SKM-1 (cell line): ENCODE measurements around the gene OCEL1.
"Not testable (repeated sequence)": the region's sequence is repeated elsewhere in the genome, so short reads cannot be mapped to it uniquely, and the experiment has no call there.

Experiments
- DNase-seq: peaks from one replicate; lab custom pipeline; 2025; ENCODE audit not compliant: unreplicated experiment; lab: John Stamatoyannopoulos, UW

OCEL1 gene

GRCh38 chr19:17226002-17226933 lies at the start of gene OCEL1:
Gene OCEL1, plus strand, starts transcription at chr19:17226226. Its CDS starts 22 bp downstream, at chr19:17226248.
- DNase-seq = peak; percentile 96

- DNase-seq = no peak
These were observed 47.7 kb upstream of the OCEL1 start for GRCh38 chr19:17178291-17178690.

GRCh38 chr19:17180997-17181702 lies 44.9 kb upstream of the OCEL1 start:
- DNase-seq = no peak

DNA sequence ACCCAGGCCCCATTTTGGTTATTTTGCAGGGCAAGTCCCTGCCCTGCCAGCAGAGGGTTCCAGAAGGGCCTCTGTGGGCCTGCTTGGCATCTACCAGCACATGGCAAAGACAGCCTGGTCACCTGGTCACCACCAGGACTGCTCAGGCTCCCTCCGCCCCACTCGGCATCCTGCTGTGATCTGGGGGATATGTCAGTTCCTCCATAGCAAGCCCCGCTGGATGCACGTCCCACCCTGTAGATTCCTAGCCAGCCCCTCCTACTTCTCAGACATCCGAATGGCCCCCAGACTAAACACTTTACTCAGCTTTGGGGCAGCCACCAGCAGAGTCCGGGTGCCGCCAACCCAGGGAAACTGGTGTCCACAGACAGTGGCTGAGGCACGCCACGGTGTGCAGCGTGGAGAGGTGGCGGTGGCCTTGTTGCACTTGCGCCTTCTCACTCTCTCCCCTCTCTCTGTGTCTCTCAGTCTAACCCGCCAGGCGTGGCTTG lies 42.7 kb upstream of the OCEL1 start:
- no peak for DNase-seq

GRCh38 chr19:17183858-17184321 lies 42.1 kb upstream of the OCEL1 start:
- DNase-seq = no peak

DNA sequence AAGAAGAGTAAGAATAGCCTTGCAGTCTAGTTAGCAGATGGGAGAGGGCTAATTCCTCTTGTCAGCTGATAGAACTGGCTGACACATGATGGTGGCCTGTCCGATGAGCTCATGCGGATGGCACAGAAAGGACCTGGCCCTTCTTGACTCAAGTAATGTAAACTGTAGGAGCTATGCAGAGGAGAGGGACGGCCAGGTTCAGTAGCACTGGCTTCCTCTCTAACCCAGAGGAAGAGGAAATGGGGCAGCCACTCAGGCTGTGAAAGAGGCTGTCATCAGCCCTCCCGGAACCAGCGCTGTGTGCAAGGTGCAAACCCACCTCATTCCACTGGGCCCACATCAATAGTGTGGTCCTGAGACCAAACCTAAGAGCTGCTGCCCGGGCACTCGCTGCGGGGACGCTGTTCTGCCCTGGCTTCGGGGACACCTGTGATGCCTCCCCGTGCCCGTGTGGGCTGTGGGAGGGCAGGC lies 41.6 kb upstream of the OCEL1 start:
- no peak for DNase-seq

DNA sequence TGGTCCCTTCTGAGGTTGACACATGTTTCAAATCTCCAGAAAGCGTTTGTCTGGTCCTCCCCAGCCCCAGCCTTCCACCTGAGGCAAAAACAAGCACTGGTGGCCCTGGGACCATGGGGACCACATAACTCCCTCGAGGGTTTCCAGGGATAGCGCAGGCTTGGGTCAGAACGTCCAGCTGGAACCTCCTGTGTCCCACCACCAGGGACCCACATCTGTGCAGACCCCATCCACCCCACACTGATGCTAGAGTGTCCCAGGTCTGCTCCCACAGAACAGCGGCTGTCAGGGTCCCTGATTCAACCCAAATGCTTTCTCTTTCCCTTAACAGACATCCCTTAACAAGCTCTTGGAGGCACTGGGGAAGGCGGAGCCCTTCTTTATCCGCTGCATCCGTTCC lies 40.4 kb upstream of the OCEL1 start:
- no peak for DNase-seq

- DNase-seq = not testable (repeated sequence)
These were observed 34.3 kb upstream of the OCEL1 start for GRCh38 chr19:17191736-17192135.

GRCh38 chr19:17192751-17193150 lies 33.3 kb upstream of the OCEL1 start:
- DNase-seq = no peak

GRCh38 chr19:17194608-17195007 lies 31.4 kb upstream of the OCEL1 start:
- DNase-seq = no peak

DNA sequence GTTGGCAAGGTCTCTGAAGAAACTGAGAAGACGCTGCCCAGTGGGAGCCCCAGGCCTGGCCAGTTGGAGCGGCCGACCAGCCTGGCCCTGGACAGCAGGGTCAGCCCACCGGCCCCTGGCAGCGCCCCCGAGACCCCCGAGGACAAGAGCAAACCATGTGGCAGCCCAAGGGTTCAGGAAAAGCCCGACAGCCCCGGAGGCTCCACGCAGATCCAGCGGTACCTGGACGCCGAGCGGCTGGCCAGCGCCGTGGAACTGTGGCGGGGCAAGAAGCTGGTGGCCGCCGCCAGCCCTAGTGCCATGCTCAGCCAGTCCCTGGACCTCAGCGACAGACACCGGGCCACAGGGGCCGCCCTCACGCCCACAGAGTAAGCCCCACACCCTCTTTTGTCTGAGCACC lies 30.9 kb upstream of the OCEL1 start:
- no peak for DNase-seq

GRCh38 chr19:17196610-17197009 lies 29.4 kb upstream of the OCEL1 start:
- no peak for DNase-seq

DNA sequence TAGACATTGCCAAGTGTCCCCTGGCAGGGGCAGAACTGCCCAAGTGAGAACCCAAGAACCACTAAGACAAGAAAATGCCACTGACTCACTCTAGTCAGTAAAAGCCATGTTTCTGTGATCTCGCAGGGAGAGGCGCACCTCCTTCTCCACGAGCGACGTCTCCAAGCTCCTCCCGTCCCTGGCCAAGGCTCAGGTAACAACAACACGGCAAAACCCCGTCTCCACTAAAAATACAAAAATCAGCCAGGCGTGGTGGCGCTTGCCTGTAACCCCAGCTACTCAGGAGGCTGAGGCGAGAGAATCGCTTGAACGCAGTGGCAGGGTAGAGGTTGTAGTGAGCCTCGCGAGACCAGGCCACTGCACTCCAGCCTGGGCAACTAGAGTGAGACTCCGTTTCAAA lies 28.4 kb upstream of the OCEL1 start:
- DNase-seq = no peak

- DNase-seq = no peak
These were observed 25.5 kb upstream of the OCEL1 start for GRCh38 chr19:17200408-17201079.

DNA sequence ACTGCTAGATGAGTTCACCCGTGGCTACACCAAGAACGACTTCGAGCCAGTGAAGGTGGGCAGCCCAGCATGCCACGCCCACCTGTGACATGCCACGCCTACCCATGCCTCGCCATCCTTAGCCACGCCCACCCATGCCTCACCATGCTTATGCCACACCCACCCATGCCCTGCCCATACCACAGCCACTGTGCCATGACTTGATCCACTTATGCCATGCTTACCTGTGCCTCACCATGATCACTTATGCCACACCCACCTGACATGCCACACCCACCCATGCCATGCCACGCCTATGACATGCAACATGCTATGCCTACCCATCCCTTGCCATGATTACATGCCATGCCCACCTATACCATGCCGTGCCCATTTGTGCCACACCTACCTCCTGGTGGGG lies 23.8 kb upstream of the OCEL1 start:
- DNase-seq = no peak

GRCh38 chr19:17202713-17203112 lies 23.3 kb upstream of the OCEL1 start:
- no peak for DNase-seq

DNA sequence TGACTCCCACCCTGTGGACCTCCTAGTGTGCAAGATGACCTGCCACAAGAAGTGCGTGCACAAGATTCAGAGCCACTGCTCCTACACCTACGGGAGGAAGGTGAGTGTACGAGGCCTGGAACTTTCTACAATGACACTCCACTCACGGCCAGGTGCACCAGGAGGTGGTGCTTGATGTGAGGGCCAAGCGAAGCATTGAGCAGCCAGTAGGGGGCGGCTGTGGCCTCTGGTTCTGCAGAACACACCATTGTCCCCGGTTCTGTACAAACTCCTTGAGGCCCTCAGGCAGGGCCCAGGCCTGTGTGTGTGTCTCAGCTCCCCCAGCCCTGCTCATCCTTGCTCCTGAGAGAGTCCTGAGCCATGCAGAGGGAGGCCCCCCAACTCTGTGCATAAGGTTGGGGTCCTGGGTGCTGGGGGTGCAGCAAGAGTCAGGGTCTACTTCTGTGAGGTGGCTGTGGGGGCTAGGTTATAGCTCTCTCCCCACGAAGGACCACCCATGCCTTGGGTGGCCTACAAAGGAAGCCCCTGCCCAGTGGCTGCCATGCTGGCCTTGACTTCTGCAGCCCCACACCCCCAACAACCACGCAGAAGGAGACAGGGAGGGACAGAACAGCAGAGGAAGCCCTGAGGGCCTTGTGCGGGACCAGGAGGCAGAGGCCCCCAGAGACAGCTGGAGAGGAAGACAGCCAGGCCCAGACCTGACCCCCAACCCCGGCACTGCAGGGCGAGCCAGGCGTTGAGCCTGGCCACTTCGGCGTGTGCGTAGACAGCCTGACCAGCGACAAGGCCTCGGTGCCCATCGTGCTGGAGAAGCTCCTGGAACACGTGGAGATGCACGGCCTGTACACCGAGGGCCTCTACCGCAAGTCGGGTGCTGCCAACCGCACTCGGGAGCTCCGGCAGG lies 20.5 kb upstream of the OCEL1 start:
- peak; percentile 11 for DNase-seq

- DNase-seq = no peak
These were observed 19.1 kb upstream of the OCEL1 start for GRCh38 chr19:17206736-17207581.
